Brain microvascular endothelial cell (primary cell): Measurements from ENCODE around the gene CEP89.
"Not testable (repeated sequence)": the region's sequence is repeated elsewhere in the genome, so short reads cannot be mapped to it uniquely, and the experiment has no call there.

Source experiments
- DNase-seq: peaks from one replicate; pipeline ENCODE4 v3.0.0-alpha.2; 2020
- H3K27ac ChIP-seq: fragments of 250-450 bp; sonication (Bioruptor Pico); 2 replicates; pipeline ENCODE4 v1.5.1; 2020; ENCODE audit warnings: mild to moderate bottlenecking, moderate library complexity
- H3K27me3 ChIP-seq: fragments of 250-450 bp; sonication (Bioruptor Pico); replicated peaks from 2 replicates; pipeline ENCODE4 v1.5.1; 2020; ENCODE audit warnings: mild to moderate bottlenecking
- H3K36me3 ChIP-seq: fragments of 250-450 bp; sonication (Bioruptor Pico); replicated peaks from 2 replicates; pipeline ENCODE4 v1.5.1; 2020; ENCODE audit warnings: mild to moderate bottlenecking
- H3K4me3 ChIP-seq: 2 replicates; pipeline ENCODE4 v1.5.1; 2011; ENCODE audit warnings: low read depth, mild to moderate bottlenecking, control low read depth, low read length, moderate library complexity
- CTCF ChIP-seq: IDR thresholded peaks from 2 replicates; pipeline ENCODE4 v1.5.1; 2011; ENCODE audit warnings: low read depth, mild to moderate bottlenecking, moderate library complexity, low read length, control low read depth, inconsistent platforms; ENCODE audit errors: missing control alignments
- in situ Hi-C: cut with HindIII; loops from 2 replicates; pipeline ENCODE4 v1.10.0; 2017; ENCODE audit warnings: low sequenced_read_pairs, low pct_ligation_motif_present

CEP89 gene

GRCh38 chr19:32861596-32861995 is 110.2 kb downstream of the CEP89 start:
- TF ChIP-seq CTCF = no peak
- no peak for DNase-seq
- Histone ChIP-seq H3K36me3 (no peaks in the 10 kb centered on the region), H3K27me3 (no peaks in the 10 kb centered on the region), H3K27ac (no peak overlapping the region), H3K4me3 (no peak overlapping the region)
- in situ Hi-C loops = no loop called here

GRCh38 chr19:32859591-32859990 is 112.2 kb downstream of the CEP89 start:
- no peaks in the 10 kb centered on the region for H3K27me3 ChIP-seq
- TF ChIP-seq CTCF = no peak
- no peaks in the 10 kb centered on the region for H3K36me3 ChIP-seq
- in situ Hi-C loops = no loop called here
- no peak for DNase-seq
- H3K27ac ChIP-seq = no peak overlapping the region
- no peak overlapping the region for H3K4me3 ChIP-seq

- H3K27ac ChIP-seq = no peak overlapping the region
- TF ChIP-seq CTCF = no peak
- in situ Hi-C loops = no loop called here
Observed at GRCh38 chr19:32858559-32858958, 113.2 kb downstream of the CEP89 start.

DNA sequence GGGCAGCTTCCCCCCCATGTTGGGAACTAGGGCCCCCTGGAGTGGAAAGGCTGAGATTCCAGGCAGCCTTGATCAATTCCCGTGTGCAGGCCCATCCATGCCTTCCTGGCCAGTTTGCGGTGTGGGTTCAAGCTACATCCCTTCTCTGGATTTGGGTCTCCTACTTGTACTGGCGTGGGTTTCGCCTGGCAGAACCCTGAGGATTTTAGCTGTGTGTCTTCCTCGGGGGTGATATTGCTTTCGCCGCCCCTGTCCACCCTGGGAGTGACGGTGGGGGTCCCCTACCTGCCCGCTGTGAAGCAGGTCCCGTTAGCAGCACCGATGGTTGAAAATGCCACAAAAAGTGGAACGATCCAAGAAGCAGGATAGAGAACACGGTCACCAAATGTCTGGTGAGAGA is 113.6 kb downstream of the CEP89 start:
- no peak for DNase-seq
- H3K27ac ChIP-seq = no peak overlapping the region

More at GRCh38 chr19:32858559-32858958, 113.2 kb downstream of the CEP89 start:
- DNase-seq = no peak
- Histone ChIP-seq H3K4me3 (no peak overlapping the region), H3K27me3 (no peaks in the 10 kb centered on the region), H3K36me3 (no peaks in the 10 kb centered on the region)

GRCh38 chr19:32857584-32857983 is 114.2 kb downstream of the CEP89 start:
- in situ Hi-C loops = no loop called here
- no peak for DNase-seq
- Histone ChIP-seq H3K27ac (no peak overlapping the region), H3K27me3 (no peaks in the 10 kb centered on the region), H3K36me3 (no peaks in the 10 kb centered on the region), H3K4me3 (no peak overlapping the region)
- TF ChIP-seq CTCF = no peak

More for the DNA sequence above, 113.6 kb downstream of the CEP89 start:
- TF ChIP-seq CTCF = no peak
- H3K27me3 ChIP-seq = no peaks in the 10 kb centered on the region
- no peak overlapping the region for H3K4me3 ChIP-seq
- in situ Hi-C loops = no loop called here
- H3K36me3 ChIP-seq = no peaks in the 10 kb centered on the region

GRCh38 chr19:32856818-32857217 is 114.9 kb downstream of the CEP89 start:
- H3K27me3 ChIP-seq, H3K27ac ChIP-seq, in situ Hi-C loops, DNase-seq, H3K36me3 ChIP-seq, H3K4me3 ChIP-seq: not testable (repeated sequence)
